MG63 (cell line): ENCODE results near the gene HHIPL1. TPM values are rescaled to one million over a fixed set of nuclear protein-coding genes. Genes with fewer than 3 reads are reported as not detected.
A peak's percentile ranks its signal among the peaks of the same experiment; 100 is the strongest.
"Not testable (repeated sequence)": the region's sequence is repeated elsewhere in the genome, so short reads cannot be mapped to it uniquely, and the experiment has no call there.

Source experiments
- DNase-seq: peaks from one replicate; pipeline ENCODE4 v3.0.0-alpha.2; 2020
- H3K27me3 ChIP-seq: fragments of 250-450 bp; sonication (Bioruptor Pico); 2 replicates; pipeline ENCODE4 v1.5.1; 2020; ENCODE audit warnings: mild to moderate bottlenecking, moderate library complexity
- H3K36me3 ChIP-seq: fragments of 250-450 bp; sonication (Bioruptor Pico); 2 replicates; pipeline ENCODE4 v1.5.1; 2020; ENCODE audit warnings: mild to moderate bottlenecking, moderate library complexity
- H3K4me3 ChIP-seq: fragments of 250-450 bp; sonication (Bioruptor Pico); 2 replicates; pipeline ENCODE4 v1.5.1; 2020; ENCODE audit warnings: mild to moderate bottlenecking, moderate library complexity
- H3K9me3 ChIP-seq: fragments of 250-450 bp; sonication (Bioruptor Pico); 2 replicates; pipeline ENCODE4 v1.5.1; 2020; ENCODE audit warnings: mild to moderate bottlenecking, moderate library complexity
- total RNA-seq: library from RNA; depleted of rRNA; stranded (reverse); fragments of >200 nt; shearing (Covaris generic); gene quantifications from 2 replicates; pipeline ENCODE4 v1.2.3, GENCODE V29; 2014; ENCODE audit warnings: low replicate concordance

Gene HHIPL1
- total RNA-seq, 1 experiment from 2014 or later: not detected

DNA sequence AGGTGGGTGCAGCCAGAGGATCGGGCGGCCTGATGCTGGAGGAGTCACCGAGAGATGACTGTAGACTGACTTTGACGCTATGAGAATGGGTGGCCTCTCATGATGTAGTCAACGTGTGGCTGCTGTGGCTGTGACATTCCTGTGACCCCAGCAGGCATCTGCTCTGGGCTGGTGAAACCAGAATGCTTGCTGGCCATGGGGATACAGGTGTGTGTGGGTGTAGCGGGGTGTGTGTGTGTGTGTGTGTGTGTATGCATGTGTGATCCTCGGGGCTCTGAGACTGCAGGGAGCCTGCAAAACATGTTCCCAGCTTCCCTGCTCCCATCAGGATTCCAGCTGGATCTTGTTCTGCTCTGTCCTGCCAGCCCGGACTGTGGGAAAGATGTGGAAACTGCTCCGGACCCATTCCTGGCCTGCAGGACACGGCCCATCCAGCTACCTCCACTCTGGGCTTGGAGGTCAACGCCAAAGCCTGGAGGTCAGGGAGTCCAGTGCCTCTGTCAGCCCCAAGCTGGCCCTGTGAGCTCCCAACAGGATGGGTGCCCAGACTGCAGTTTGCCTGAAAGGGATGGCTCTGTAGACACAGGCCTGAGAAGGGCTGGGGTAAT lies 18.8 kb upstream of the HHIPL1 start:
- DNase-seq: no peak
- no peaks in the 10 kb centered on the region for H3K9me3 ChIP-seq

DNA sequence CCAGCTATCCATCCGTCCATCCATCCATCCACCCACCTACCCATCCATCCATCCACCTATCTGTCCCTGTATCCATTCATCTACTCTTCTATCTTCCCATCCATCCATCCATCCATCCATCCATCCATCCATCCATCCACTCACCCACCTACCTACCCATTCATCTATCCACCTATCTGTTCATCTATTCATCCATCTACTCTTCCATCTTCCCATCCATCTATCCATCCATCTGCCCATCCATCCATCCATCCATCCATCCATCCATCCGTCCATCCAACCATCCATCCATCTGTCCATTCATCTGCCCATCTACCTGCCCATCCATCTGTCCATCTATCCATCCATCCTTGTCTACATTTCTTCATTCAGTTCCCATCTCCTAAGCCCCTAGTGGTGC lies 17.8 kb upstream of the HHIPL1 start:
- H3K36me3 ChIP-seq: no peaks in the 10 kb centered on the region
- DNase-seq: no peak
- H3K27me3 ChIP-seq: no peaks in the 10 kb centered on the region
- no peaks in the 10 kb centered on the region for H3K9me3 ChIP-seq
- H3K4me3 ChIP-seq: no peak overlapping the region

More for the DNA sequence above, 18.8 kb upstream of the HHIPL1 start:
- Histone ChIP-seq H3K4me3 (no peak overlapping the region), H3K36me3 (no peaks in the 10 kb centered on the region), H3K27me3 (no peaks in the 10 kb centered on the region)

DNA sequence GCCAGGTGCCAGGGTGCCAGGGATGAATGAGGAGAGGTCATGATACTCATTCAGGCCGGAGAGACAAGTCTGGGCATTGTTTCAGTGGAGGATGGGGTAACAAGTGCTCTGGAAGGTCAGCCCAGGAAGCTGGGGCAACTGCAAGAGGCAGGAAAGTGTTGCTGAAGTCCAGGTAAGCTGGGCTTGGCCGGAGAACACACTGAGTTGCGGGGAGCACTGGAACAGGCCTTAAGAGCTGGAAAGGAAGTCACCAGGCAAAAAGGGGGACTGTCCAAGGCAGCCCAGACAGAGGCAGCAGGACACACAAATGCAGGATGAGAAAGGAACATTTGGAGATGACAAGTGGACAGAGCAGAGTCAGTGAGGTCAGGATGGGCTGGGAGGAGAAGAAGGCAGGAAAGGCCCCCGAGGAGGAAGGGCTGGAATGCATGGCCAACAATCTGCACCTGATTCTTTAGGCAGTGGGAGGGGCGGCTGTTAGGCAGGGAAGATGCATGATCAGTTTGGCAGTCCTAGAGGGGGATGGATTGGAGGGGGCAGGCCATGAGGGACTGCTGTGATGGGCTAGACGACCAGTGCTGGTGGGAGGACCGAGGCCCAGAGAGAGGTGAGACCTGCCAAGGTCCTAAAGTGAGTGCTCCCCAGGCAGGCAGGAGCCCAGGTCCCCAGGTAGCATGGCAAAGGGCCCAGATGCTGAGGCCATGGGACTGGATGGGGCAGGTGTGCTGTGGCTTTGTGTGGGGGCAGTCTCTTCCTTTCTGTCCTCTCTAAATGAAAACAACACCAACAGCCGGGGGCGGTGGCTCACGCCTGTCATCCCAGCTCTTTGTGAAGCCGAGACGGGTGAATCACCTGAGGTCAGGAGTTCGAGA lies 17.2 kb upstream of the HHIPL1 start:
- Histone ChIP-seq H3K4me3 (no peak overlapping the region), H3K27me3 (no peaks in the 10 kb centered on the region), H3K36me3 (no peaks in the 10 kb centered on the region), H3K9me3 (no peaks in the 10 kb centered on the region)
- no peak for DNase-seq

DNA sequence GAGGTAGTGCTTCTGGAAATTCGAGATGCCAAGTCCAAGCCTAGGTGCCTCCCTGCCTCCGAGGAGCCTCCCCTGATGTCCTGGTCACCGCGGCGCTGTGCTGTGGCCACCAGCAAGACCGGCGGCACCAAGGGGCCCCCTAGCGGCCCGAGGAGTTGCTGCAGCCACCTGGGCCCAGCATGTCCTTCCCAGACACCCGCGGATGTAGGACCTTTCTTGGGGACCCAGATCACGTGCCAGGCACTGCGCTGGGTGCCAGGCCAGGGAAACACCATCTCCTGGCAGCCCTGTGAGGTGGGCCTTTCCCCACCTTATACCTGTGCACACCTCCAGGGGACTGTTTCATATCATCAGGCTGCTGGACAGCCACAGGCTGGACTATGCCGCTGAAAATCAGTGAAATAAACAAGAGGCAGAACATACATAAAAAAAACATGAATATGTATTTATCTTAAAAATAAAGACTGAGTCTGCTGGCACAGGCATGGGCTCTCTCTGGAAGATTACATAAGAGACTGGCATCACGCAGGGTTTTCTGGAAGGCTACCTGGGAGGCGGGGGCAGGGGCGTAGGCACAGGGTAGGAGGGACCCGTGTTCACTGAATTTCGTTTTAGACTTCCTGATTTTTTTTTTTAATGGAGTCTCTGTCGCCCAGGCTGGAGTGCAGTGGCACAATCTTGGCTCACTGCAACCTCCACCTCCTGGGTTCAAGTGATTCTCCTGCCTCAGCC lies 15.9 kb upstream of the HHIPL1 start:
- H3K4me3 ChIP-seq: no peak overlapping the region
- H3K36me3 ChIP-seq: no peaks in the 10 kb centered on the region
- DNase-seq: peak; percentile 46
- H3K27me3 ChIP-seq: no peaks in the 10 kb centered on the region
- H3K9me3 ChIP-seq: no peaks in the 10 kb centered on the region

DNA sequence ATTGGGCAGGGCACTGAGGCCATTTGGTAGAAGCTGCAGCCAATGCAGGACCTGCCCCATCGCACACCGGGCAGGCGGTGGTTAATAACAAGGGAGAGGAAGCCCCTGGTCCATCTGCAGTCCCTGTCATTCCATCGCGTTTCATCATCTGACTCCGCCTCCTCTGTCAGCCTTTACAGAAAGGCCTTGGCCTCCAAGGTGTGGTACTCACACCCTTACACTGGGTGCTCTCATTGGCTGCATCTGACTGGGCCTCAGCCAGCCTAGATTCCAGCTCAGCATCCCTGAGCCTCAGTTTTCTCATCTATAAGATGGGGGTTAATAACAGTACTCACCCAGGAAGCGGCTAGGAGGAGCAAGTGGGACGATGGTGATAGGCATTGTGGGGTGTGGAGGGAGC lies 14.7 kb upstream of the HHIPL1 start:
- Histone ChIP-seq H3K36me3 (no peaks in the 10 kb centered on the region), H3K4me3 (no peak overlapping the region), H3K27me3 (no peaks in the 10 kb centered on the region), H3K9me3 (no peaks in the 10 kb centered on the region)
- DNase-seq: no peak

DNA sequence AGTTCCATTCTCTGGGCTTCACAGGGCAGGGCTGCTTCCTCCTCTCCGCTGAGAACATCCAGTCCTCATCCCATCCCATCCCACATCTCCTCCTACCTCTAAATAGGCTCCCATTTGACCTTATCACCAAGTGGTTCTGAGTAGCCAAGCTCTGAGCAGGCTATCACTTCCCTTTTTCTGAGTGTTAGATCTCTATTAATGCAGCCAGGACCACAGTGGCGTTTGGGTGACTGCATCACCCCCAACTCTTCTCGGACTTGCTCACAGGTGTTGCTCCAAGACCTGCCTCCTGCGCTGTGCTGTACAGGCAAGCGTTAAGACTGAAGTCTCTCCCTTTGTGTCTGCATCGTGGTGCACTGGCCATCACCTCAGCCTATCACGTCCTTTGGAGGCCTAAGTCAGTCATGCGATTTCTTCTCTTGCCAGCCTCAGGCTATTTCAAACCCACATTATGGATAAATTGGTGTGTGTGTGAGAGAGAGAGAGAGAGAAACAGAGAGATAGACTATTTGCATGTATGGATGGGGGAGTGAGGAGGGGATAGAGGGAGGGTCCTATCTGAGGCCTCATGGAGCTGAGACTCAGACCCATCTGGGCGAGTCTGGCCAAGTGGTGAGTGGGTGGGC lies 12.4 kb upstream of the HHIPL1 start:
- no peaks in the 10 kb centered on the region for H3K36me3 ChIP-seq
- H3K4me3 ChIP-seq: no peak overlapping the region
- no peak for DNase-seq
- no peaks in the 10 kb centered on the region for H3K9me3 ChIP-seq
- H3K27me3 ChIP-seq: no peaks in the 10 kb centered on the region

DNA sequence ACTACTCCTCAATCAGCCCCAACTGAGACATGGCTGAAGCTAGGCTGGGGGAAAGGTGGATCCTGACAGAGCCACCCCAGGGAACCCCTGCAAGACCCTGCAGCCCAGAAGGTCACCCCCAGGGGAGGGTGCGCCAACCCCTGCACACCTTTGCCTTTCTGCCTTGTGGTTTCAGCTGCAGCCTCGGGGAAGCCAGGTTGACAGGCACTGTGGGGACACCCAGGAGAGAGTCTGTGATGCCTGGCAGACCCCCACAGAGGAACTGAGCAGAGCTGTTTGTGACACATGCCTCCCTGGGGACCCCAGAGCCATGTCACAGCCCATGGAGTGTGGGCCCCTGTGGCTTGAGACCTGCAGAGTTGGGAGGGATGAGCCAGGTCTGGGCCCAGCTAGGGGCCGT lies 11.8 kb upstream of the HHIPL1 start:
- no peaks in the 10 kb centered on the region for H3K27me3 ChIP-seq
- no peaks in the 10 kb centered on the region for H3K9me3 ChIP-seq
- no peak for DNase-seq
- no peaks in the 10 kb centered on the region for H3K36me3 ChIP-seq
- no peak overlapping the region for H3K4me3 ChIP-seq

DNA sequence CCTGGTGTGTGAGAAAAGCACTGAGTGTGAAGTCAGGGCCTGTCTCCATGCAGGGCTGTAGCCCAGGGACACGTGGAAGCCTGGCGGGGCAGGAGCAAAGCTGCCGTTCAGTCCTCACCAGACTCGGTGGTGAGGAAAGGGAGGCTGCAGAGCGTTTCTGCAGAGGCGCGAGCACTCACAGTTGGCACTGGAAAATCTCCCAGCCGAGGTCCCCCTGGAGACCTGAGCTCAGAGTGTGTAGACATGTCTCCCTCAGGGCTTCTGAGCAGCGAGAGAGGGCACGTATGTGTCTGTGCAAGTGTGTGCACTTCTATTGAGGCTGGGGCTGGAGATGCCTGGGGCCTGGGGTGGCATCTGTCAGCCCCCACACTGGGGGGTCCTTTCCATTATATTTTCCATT lies 11.0 kb upstream of the HHIPL1 start:
- H3K36me3 ChIP-seq: no peaks in the 10 kb centered on the region
- no peaks in the 10 kb centered on the region for H3K9me3 ChIP-seq
- DNase-seq: no peak
- H3K4me3 ChIP-seq: no peak overlapping the region
- H3K27me3 ChIP-seq: no peaks in the 10 kb centered on the region

DNA sequence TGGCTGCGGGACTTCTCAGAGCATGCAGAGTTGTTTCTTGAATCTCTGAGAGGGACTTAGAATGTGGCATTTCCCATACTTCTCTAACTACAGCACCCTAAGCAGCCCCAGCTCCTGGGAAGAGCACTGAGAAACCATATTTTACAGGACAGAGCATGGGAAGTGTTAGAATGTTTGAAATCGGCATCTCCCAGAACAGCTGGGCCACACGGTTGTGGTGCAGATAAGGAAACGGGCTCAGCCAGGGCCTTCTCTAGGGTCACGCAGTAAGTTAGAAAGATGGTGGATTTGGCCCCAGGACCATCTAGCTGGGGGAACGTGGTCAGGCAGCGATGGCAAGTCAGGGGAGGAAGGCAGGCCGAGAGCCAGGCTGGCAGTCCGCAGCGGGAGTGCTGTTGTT lies 10.5 kb upstream of the HHIPL1 start:
- Histone ChIP-seq H3K36me3 (no peaks in the 10 kb centered on the region), H3K27me3 (no peaks in the 10 kb centered on the region), H3K9me3 (no peaks in the 10 kb centered on the region), H3K4me3 (no peak overlapping the region)
- no peak for DNase-seq

DNA sequence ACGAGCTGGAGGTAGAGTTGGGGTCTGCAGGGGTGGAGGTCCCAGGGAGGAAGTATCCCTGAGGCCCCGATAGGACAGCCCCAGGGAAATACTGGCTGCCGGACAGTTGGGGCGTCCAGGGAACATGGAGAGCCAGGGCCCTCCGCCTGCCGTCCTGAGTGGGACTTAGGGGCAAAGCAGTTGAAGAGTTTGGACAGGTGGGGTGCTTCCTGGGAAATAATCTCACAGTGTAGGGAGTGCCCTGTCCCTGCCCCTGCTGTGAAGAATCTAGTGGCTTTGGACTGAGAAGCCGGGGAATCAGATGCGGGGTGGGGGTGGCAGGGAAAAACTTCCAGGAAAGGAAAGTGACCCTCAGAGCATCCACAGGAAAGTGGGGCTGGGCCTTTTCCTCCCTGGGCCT lies 9.8 kb upstream of the HHIPL1 start:
- H3K9me3 ChIP-seq: no peaks in the 10 kb centered on the region
- no peak overlapping the region for H3K4me3 ChIP-seq
- no peaks in the 10 kb centered on the region for H3K27me3 ChIP-seq
- H3K36me3 ChIP-seq: no peaks in the 10 kb centered on the region
- DNase-seq: no peak

DNA sequence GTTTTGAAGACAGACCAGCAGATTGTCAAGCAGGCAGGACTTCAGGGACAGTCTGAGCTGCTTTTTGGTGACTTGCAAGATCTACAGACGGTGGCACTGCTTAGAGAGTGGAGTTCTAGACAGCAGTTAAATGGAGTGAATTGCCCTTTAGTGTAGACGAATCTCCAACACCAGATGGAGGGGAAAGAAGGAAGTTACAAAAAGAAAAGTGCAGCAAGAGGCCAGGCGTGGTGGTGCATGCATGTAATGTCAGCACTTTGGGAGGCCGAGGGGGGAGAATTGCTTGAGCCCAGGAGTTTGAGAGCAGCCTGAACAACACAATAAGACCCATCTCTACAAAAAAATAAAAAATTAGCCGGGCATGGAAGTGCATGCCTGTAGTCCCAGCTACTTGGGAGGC lies 8.4 kb upstream of the HHIPL1 start:
- no peak overlapping the region for H3K4me3 ChIP-seq
- no peaks in the 10 kb centered on the region for H3K27me3 ChIP-seq
- no peaks in the 10 kb centered on the region for H3K36me3 ChIP-seq
- no peak for DNase-seq
- no peaks in the 10 kb centered on the region for H3K9me3 ChIP-seq

DNA sequence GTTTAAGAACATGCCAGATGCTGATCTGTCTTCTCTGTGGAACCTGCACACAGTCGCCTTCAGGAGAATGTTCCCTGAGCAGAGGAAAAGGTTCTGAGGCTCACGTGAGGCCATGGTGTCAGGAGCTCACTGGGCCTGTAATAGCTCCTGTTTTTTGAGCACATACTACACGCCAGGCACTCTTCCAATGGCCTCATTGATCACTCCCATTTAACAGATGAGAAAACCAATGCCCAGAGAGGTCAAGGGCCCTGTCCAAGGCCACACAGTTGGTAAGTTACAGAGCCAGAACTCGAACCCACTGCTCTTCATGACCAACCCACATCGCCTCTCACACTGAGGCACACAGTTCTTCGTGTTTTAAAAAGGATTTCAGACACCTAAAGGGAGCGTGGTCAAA lies 7.3 kb upstream of the HHIPL1 start:
- Histone ChIP-seq H3K9me3 (no peaks in the 10 kb centered on the region), H3K27me3 (no peaks in the 10 kb centered on the region), H3K4me3 (no peak overlapping the region), H3K36me3 (no peaks in the 10 kb centered on the region)
- no peak for DNase-seq

DNA sequence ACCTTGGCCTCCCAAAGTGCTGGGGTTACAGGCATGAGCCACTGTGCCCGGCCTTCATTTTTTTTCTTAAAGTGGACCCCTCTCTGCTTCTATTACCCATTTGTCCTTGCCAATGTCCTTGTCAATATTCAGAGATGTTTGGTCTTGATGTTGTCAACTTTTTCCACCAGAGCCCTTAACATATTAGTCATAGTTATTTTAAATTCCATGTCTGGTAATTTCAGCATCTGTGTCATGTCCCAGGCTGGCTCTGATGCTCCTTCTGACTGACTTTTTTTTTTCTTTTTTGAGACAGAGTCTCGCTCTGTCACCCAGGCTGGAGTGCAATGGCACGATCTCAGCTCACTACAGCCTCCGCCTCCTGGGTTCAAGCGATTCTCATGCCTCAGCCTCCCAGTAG lies 2.2 kb upstream of the HHIPL1 start:
- H3K9me3 ChIP-seq, H3K27me3 ChIP-seq, H3K4me3 ChIP-seq, H3K36me3 ChIP-seq, DNase-seq: not testable (repeated sequence)

DNA sequence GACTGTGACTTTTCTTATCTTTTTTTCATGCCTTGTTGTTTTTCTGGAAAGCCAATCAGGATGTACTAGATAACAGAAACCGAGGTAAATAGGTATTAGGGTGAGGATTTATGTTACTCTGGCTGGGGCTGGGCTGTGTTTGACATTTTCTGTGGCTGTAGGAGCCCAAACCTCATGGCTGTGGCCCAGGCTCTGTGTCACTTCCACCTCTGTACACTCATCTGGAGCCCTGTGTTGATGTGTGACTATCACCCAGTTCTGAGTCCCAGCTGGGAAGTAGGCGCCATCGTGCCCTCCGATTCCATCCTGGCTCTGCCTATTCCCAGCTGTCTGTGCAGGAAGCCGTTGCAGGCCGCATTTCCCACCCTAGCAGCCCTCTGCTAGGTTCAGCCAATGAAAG lies 1.6 kb upstream of the HHIPL1 start:
- Histone ChIP-seq H3K27me3 (no peaks in the 10 kb centered on the region), H3K4me3 (no peak overlapping the region), H3K9me3 (no peaks in the 10 kb centered on the region), H3K36me3 (no peaks in the 10 kb centered on the region)
- no peak for DNase-seq

DNA sequence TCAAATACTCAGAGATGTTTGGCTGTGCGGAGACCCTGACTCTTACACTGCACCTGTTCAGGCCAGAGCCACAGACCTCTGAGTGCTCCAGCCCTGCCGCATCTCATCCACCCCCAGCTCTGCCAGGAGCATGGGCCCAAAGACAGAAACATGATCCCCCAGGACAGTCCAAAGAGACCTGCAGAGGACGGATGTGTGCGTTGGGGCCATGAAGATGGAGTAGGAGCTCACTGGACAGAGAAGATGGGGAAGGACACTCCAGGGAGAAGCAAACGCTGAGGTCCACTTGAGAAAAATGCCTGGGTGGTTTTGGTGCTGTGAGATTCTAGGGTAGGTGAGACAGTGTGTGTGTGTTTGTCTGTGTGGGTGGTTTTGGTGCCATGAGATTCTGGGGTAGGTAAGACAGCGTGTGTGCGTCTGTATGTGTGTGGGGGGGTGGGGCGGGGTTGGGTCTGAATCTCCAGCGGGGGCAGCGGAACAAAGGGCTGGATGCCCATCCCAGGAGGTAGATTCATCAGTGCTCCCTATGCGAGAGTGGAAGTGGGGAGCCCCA lies 818 bp upstream of the HHIPL1 start:
- H3K36me3 ChIP-seq: no peaks in the 10 kb centered on the region
- no peaks in the 10 kb centered on the region for H3K27me3 ChIP-seq
- H3K9me3 ChIP-seq: no peaks in the 10 kb centered on the region
- DNase-seq: no peak
- H3K4me3 ChIP-seq: no peak overlapping the region

DNA sequence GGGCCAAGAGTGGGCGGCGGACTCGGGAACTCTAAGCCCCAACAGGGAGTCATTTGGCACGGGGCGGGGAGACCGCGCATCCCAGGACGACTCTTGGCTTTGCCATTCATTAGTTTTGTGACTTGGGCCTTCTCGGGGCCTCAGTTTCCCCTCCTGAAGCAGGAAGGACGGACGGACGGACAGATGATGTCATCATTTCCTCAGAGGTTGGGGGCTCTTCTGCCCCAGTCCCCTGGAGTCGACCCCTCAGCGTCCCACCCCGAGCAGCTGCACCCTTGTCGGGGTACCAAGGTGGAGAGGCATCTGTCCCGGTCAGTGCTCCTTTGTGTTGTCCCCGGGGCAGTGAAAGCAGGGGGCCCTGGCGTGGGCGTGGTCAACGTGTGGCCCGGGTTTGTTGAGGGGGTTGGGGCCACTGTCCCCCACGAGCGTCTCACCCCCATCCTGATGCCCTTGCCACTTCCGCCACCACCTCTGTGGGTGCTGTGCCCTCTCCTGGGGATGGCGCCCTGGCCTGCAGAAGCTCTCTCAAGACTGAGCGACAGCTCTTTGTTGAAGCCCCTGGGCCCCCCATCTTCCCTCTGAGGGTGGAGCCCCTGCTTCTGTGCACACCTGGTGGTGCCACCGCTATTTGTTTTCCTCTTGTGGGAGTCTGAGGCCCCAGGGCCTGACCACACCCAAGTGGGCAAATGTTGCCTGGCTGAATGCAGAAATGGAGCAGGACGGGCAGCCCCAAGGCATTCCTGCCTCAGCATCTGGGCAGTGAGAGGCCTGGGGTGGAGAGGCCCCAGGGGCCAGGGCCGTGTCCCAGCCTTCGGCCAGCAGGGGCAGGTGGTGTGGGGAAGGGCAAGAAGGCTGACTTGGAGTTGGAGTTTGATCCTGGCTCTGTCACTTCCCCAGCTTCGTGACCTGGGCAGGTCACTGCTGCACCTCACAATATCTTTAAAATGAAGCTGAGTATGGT lies 896 bp downstream of the HHIPL1 start:
- Histone ChIP-seq H3K36me3 (no peaks in the 10 kb centered on the region), H3K9me3 (no peaks in the 10 kb centered on the region), H3K27me3 (no peaks in the 10 kb centered on the region), H3K4me3 (no peak overlapping the region)
- DNase-seq: no peak
